Activated T-cell treated with anti-CD3 and anti-CD28 coated beads, Interleukin-2, amount 50 U/mL, for 72 hours (primary cell): ENCODE measurements around the gene LY6G5C. TPM values are rescaled to one million over a fixed set of nuclear protein-coding genes. Genes with fewer than 3 reads are reported as not detected.
A peak's percentile ranks its signal among the peaks of the same experiment; 100 is the strongest.

Experiments used
- ATAC-seq, 2 donors: fragments of 150-1000 bp; cut with Tn5 transposase; replicated peaks in 1 of 2; 2 replicates each; pipeline ENCODE4 v1.10.0; 2021; ENCODE audit warnings: moderate library complexity in 2 of 2, mild to moderate bottlenecking in 1 of 2
- DNase-seq, 2 donors: peaks; one replicate each; pipeline ENCODE4 v3.0.0; 2021 to 2022; ENCODE audit warnings: mixed read lengths in 1 of 2
- H3K27ac Mint-ChIP-seq: one replicate; pipeline ENCODE4 v1.8.0; 2022; ENCODE audit warnings: mild to moderate bottlenecking, moderate library complexity, mixed read lengths
- H3K27me3 Mint-ChIP-seq: one replicate; pipeline ENCODE4 v1.8.0; 2022; ENCODE audit warnings: low read depth, mixed read lengths
- H3K36me3 Mint-ChIP-seq, 2 donors: one replicate each; pipeline ENCODE4 v1.8.0; 2022; ENCODE audit warnings: mixed read lengths in 2 of 2, mild to moderate bottlenecking in 1 of 2; ENCODE audit not compliant: insufficient read depth in 2 of 2
- H3K4me1 Mint-ChIP-seq: one replicate; pipeline ENCODE4 v1.8.0; 2022; ENCODE audit warnings: low read depth, mixed read lengths
- H3K4me3 Mint-ChIP-seq, 2 donors: one replicate each; pipeline ENCODE4 v1.8.0; 2022; ENCODE audit warnings: mild to moderate bottlenecking in 2 of 2, mixed read lengths in 2 of 2, moderate library complexity in 2 of 2
- H3K9me3 Mint-ChIP-seq, 2 donors: one replicate each; pipeline ENCODE4 v1.8.0; 2022; ENCODE audit warnings: mixed read lengths in 2 of 2
- total RNA-seq, 2 donors: library from RNA; stranded (reverse); gene quantifications; one replicate each; pipeline ENCODE4 v1.2.3, GENCODE V29; 2022

LY6G5C gene
- total RNA-seq, 2 donors from 2014 or later, result 2.3 to 6.9 TPM

DNA sequence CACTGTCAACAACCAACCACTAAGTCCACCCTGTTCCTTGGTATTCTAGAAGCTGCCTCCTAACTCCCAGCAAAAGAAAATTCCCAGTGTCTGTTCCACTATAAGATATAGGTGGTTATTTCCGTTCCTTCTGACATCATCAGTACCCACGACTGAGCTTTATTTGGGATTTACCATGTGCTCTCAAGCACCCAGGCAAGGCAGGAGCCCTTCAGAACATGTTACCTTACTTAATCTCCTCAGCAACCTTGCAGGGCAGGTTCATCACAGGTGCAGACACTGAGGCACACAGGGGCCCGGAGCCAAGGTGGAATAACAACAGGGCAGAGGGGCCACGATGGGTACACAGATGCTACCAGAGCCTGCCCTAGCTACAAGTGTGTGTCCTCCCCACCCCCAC, 11.5 kb upstream of the LY6G5C start:
- H3K4me1 Mint-ChIP-seq, result peaks cover 12% of the 10 kb centered on the region
- H3K36me3 Mint-ChIP-seq, result peaks cover 2 to 5% of the 10 kb centered on the region in 2 donors
- no peaks in the 10 kb centered on the region for H3K9me3 Mint-ChIP-seq
- no peak for ATAC-seq
- no peaks in the 10 kb centered on the region for H3K27me3 Mint-ChIP-seq
- H3K4me3 Mint-ChIP-seq, result no peak overlapping the region
- no peak overlapping the region for H3K27ac Mint-ChIP-seq
- no peak for DNase-seq

GRCh38 chr6:31691564-31692108, 10.8 kb upstream of the LY6G5C start:
- no peak for DNase-seq
- Mint-ChIP-seq H3K27ac (no peak overlapping the region), H3K4me3 (no peak overlapping the region), H3K9me3 (no peaks in the 10 kb centered on the region), H3K4me1 (peaks cover 10% of the 10 kb centered on the region), H3K27me3 (no peaks in the 10 kb centered on the region), H3K36me3 (peaks cover 2 to 5% of the 10 kb centered on the region in 2 donors)
- no peak for ATAC-seq

DNA sequence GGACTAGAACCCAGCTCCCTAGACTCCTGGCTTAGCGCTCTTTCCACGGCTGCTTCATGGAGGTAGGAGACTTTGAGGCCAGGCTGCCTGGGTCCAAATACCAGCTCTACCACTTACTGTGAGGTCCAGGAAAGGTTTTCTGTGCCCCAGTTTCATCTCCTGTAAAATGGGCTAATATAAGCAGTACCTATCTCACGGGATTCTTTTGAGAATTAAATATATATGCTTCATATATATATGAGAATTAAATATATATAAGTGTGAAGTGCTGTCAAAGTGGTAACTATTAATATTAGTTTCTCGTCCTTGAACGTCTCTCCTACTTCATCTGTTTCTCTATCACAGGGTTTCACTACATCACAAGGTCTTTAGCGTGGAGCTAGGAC, 10.2 kb upstream of the LY6G5C start:
- H3K27me3 Mint-ChIP-seq, result no peaks in the 10 kb centered on the region
- ATAC-seq (no peak), DNase-seq (no peak)
- H3K36me3 Mint-ChIP-seq, result peaks cover 0 to 6% of the 10 kb centered on the region in 2 donors
- peaks cover 10% of the 10 kb centered on the region for H3K4me1 Mint-ChIP-seq
- H3K9me3 Mint-ChIP-seq, result no peaks in the 10 kb centered on the region
- H3K27ac Mint-ChIP-seq, result no peak overlapping the region
- no peak overlapping the region for H3K4me3 Mint-ChIP-seq

GRCh38 chr6:31690231-31691077, 9.6 kb upstream of the LY6G5C start:
- H3K27ac Mint-ChIP-seq, result peak overlapping the region; percentile 29
- H3K36me3 Mint-ChIP-seq, result peaks cover 0 to 8% of the 10 kb centered on the region in 2 donors
- H3K4me3 Mint-ChIP-seq, result no peak overlapping the region
- no peaks in the 10 kb centered on the region for H3K9me3 Mint-ChIP-seq
- no peaks in the 10 kb centered on the region for H3K27me3 Mint-ChIP-seq
- peaks cover 10% of the 10 kb centered on the region for H3K4me1 Mint-ChIP-seq
- ATAC-seq (no peak), DNase-seq (no peak)

DNA sequence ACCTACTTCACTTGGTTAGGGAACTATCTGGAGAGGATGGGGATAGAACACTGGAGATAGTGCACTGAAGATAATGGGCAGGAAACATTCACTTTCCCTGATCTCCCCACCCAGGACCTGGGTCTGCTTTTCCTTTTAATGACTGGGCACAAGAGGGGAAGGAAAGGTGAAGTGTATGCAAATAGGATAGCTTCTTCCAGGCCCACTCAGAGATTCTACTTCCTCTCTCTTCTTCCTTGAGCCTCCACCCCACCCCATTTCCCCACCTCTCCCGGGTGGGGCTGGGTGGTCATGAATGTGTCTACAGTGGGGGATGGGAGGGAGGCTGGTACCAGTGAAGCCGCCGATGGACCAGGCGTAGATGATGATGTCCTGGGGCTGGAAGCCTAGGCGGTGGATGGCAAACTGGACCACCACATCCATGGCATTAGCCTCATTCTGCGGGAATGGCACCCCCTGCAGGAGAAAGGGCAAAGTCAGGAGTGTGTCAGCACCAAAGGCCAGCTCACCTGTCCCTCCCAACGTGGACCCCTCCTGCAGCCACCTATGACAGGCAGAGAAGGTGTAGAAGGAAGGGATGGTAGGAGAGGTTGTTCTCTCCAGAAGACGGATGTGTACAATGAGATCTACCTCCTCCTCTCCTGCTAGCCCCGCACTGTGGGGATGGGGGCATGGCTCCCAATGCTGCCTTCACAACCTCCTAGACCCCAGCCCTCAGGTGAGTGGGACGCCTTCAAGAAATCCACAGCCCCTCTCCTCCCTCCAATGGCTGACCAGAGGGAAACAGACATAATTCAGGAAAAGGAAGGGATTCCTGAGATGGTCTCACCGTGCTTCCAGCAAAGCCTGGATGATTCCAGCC, 8.6 kb upstream of the LY6G5C start:
- H3K4me3 Mint-ChIP-seq, result no peak overlapping the region
- H3K4me1 Mint-ChIP-seq, result peaks cover 10% of the 10 kb centered on the region
- H3K27me3 Mint-ChIP-seq, result no peaks in the 10 kb centered on the region
- DNase-seq, result peak in 1 of 2 donors; percentile 18
- peak overlapping the region; percentile 29 for H3K27ac Mint-ChIP-seq
- no peak for ATAC-seq
- no peaks in the 10 kb centered on the region for H3K9me3 Mint-ChIP-seq
- H3K36me3 Mint-ChIP-seq, result peaks cover 0 to 8% of the 10 kb centered on the region in 2 donors

DNA sequence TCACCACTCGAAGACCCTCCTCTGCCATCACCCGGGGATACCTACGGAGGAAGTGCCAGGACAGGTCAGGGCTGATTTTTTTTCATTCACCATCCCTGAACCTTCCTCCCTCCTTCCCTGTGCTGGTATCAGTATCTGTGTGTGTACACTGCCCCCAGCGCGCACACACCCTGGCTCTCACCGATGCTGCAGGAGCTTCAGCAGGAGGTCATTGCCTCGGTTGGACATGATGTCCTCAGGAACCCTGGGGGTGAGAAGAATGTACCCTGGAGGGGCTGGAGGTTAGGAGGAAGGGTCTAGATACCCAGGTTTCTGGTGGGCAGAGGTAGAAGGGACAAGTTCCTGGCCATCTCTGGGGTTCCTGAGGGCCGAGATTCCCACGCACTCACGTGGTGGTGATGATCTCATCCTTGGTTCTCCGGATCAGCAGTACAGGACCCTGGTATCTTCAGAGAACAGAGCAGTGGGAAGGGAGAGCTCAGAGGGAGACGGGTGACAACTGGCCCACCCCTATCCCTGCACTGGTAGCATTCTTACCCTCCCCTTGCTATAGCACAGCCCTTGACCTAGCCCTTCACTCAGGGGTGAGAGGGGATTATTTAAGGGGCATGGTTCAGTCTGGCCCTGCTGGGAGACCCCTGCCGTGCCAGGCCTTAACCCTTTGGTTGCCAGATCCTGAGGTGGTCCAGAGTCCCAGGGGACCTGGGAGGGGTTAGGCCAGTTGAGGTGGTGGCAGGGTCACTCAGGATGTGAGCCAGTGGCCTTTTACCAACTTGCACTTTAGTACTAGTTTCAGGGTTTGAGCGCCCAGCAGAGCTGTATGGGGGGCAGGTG, 7.2 kb upstream of the LY6G5C start:
- no peak overlapping the region for H3K27ac Mint-ChIP-seq
- H3K4me3 Mint-ChIP-seq, result no peak overlapping the region
- peaks cover 0 to 10% of the 10 kb centered on the region in 2 donors for H3K36me3 Mint-ChIP-seq

DNA sequence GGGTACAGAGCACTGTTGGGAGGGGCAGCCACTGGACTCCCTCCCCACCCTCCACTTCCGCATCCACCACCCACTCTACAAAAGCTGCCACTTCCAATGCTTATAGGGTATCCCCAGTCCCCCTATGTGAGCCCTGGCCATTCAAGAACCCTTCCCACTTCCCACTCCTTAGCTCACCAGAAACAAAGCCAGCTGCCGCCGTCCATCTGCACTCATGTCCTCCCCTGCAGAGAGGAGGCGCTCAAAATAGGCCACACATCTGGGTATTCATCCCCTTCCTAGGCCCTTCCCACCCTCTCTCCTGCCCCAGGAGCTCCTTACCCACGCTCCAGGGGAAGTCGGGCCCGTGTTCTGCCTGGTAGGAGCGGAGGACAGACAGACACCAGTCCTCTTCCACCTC, 6.5 kb upstream of the LY6G5C start:
- H3K4me3 Mint-ChIP-seq, result no peak overlapping the region
- no peak for ATAC-seq
- peaks cover 0 to 10% of the 10 kb centered on the region in 2 donors for H3K36me3 Mint-ChIP-seq
- peaks cover 10% of the 10 kb centered on the region for H3K4me1 Mint-ChIP-seq
- DNase-seq, result no peak
- H3K27me3 Mint-ChIP-seq, result no peaks in the 10 kb centered on the region
- H3K27ac Mint-ChIP-seq, result no peak overlapping the region
- no peaks in the 10 kb centered on the region for H3K9me3 Mint-ChIP-seq

More for the DNA sequence above, 7.2 kb upstream of the LY6G5C start:
- no peak for ATAC-seq
- peaks cover 10% of the 10 kb centered on the region for H3K4me1 Mint-ChIP-seq
- no peak for DNase-seq
- H3K9me3 Mint-ChIP-seq, result no peaks in the 10 kb centered on the region
- H3K27me3 Mint-ChIP-seq, result no peaks in the 10 kb centered on the region

- H3K36me3 Mint-ChIP-seq, result peaks cover 0 to 10% of the 10 kb centered on the region in 2 donors
- DNase-seq, result no peak
- no peak overlapping the region for H3K4me3 Mint-ChIP-seq
- H3K27ac Mint-ChIP-seq, result peak overlapping the region; percentile 6
- no peak for ATAC-seq
- no peaks in the 10 kb centered on the region for H3K9me3 Mint-ChIP-seq
- H3K27me3 Mint-ChIP-seq, result no peaks in the 10 kb centered on the region
- peaks cover 18% of the 10 kb centered on the region for H3K4me1 Mint-ChIP-seq
Measured at GRCh38 chr6:31686483-31686882, 5.6 kb upstream of the LY6G5C start.

DNA sequence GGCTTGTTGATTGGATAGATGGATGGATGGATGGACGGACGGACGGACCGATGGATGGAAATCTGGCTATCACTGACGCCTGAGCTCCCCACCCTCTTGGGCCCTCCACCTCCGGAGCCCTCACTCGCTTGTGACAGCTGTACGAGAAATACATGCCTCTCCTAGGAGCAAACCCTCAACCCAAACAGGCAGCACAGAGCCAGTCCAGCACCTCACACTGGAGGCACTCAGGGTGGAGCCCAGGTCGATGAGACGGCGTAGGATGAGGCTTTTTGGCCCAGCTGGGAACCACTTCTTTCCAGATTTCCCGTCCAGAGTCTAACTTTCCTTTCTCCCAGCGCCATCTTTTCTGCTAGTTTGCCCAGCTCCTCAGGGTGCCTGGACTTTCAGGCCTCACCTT, 2.7 kb upstream of the LY6G5C start:
- no peaks in the 10 kb centered on the region for H3K27me3 Mint-ChIP-seq
- H3K36me3 Mint-ChIP-seq, result peaks cover 0 to 8% of the 10 kb centered on the region in 2 donors
- H3K4me3 Mint-ChIP-seq, result no peak overlapping the region
- ATAC-seq (no peak), DNase-seq (no peak)
- no peaks in the 10 kb centered on the region for H3K9me3 Mint-ChIP-seq
- peaks cover 23% of the 10 kb centered on the region for H3K4me1 Mint-ChIP-seq
- no peak overlapping the region for H3K27ac Mint-ChIP-seq

DNA sequence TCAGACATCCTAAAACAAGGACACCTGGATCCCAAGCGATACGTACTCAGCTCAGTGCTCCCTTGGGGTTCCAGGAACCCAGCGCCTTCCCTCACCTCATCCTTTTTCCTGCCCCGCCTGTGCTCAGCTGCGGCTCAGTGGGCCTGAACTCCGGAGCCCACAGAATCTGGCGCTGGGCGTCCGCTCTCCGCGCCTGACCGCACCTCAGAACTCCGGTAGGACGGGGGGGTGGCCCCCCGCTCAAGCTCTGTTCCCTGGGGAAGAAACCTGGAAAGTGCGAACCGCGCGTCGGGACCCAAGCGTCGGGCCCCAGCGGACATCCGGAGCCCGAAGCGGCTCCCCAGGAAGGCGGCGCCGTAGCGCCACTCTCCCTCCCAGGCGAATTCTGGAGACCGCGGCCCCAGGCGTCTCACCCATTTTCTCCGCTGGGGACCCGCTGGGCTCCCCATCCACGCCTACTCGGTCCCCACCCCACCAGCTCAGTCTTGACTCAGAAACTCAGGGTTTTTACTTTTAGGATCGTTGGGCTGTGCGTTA, 336 bp upstream of the LY6G5C start:
- H3K27me3 Mint-ChIP-seq, result no peaks in the 10 kb centered on the region
- DNase-seq (peak; percentile 59 to 65), ATAC-seq (peak; percentile 73 to 74)
- H3K36me3 Mint-ChIP-seq, result peaks cover 0 to 6% of the 10 kb centered on the region in 2 donors
- H3K27ac Mint-ChIP-seq, result no peak overlapping the region
- no peaks in the 10 kb centered on the region for H3K9me3 Mint-ChIP-seq
- peaks cover 23% of the 10 kb centered on the region for H3K4me1 Mint-ChIP-seq
- H3K4me3 Mint-ChIP-seq, result peak overlapping the region; percentile 83 to 91

DNA sequence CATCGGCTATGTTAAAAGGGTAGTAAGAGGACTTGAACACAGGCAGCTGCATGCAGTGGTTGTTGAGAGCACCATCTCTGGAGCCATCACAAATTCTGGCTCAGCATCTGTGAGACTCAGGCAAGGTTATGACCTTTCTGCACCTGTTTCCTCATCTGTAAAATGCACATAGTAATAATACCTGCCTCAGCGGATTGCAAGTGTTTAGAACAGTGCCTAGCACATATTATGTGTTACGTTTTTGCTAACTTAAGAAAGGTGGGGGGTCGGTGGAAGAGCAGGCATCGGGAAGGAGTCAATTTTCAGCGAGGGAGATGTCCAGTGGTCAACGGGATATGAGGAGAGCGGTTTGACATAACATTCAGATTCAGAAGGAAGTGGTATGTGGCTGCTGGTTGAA, 2.9 kb downstream of the LY6G5C start:
- no peak for DNase-seq
- H3K36me3 Mint-ChIP-seq, result no peaks in the 10 kb centered on the region
- H3K27me3 Mint-ChIP-seq, result no peaks in the 10 kb centered on the region
- H3K4me3 Mint-ChIP-seq, result no peak overlapping the region
- peaks cover 23% of the 10 kb centered on the region for H3K4me1 Mint-ChIP-seq
- no peak overlapping the region for H3K27ac Mint-ChIP-seq
- H3K9me3 Mint-ChIP-seq, result no peaks in the 10 kb centered on the region
- ATAC-seq, result no peak

DNA sequence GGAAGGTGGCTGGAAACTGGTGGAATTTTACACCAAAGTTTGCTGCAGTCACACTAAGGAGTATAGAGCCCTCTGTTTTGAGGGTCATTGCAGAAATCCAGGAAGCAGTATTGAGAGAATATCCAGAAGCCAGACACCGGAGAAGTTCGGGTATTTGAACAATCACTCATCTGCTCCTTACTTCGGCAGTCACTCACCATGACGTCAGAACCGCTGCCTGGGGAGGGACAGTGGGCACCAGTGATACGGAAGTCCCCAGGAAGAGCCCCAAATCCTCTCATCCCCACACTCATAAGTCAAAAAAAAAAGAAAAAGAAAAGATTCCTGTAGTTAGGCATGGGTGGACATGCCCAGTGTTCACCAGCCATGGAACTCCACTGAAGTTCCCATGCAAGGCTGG, 4.0 kb downstream of the LY6G5C start:
- peaks cover 0 to 8% of the 10 kb centered on the region in 2 donors for H3K36me3 Mint-ChIP-seq
- no peak overlapping the region for H3K27ac Mint-ChIP-seq
- H3K4me1 Mint-ChIP-seq, result peaks cover 20% of the 10 kb centered on the region
- DNase-seq (no peak), ATAC-seq (no peak)
- H3K4me3 Mint-ChIP-seq, result no peak overlapping the region
- no peaks in the 10 kb centered on the region for H3K9me3 Mint-ChIP-seq
- no peaks in the 10 kb centered on the region for H3K27me3 Mint-ChIP-seq
